Astrocyte (in vitro differentiated cells and primary cell): ENCODE data around the gene BTBD16.

ENCODE experiments used
- CTCF ChIP-seq: IDR thresholded peaks from 2 replicates; pipeline ENCODE4 v1.5.1; 2011; ENCODE audit warnings: low read depth, mild to moderate bottlenecking, inconsistent platforms, low read length, moderate library complexity; ENCODE audit not compliant: insufficient read depth
- EZH2 ChIP-seq: IDR thresholded peaks from 2 replicates; pipeline ENCODE4 v1.6.1; 2012; ENCODE audit warnings: mild to moderate bottlenecking, low read length, inconsistent platforms; ENCODE audit not compliant: insufficient read depth

GRCh38 chr10:122311716-122312115 is 40.6 kb downstream of the BTBD16 start:
- no peak for TF ChIP-seq CTCF
- TF ChIP-seq EZH2: no peak
